Measurements from ENCODE around the gene CGNL1. TPM values are rescaled to one million over a fixed set of nuclear protein-coding genes. Genes with fewer than 3 reads are reported as not detected.

The CGNL1 gene
- polyA plus RNA-seq, 1 of the 3 experiments (the other 2 are of a cell fraction) = 0.23 TPM

DNA sequence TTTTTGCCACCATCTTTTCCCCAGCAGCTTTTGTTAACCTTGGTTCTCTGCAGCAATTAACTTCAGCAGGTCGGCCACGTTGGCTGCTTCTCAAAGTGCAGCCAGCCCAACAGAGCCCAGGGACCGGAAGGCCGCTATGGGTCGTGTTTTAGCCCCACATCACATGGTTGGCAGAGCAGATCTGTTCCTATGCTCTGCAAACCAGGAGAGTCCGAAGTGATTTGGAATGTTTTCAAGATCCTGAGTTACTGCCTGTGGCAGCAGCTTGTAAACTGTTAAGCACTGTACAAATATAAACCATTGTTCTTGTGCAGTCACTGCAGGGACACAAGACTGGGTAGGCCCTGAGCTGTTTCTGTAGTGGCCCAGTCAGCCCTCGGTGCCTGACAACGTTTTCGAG lies 145.8 kb downstream of the CGNL1 start:
- ChIA-PET CTCF (interaction anchor here (1.7 to 14.5 kb wide), 4 partner anchors 7 to 1031 kb away, joined by 5 to 447 read pairs (median 23); no protein-coding TSS in a partner anchor), POLR2A (no interaction called here)
- H3K27me3 ChIP-seq (ENCODE audit: insufficient read depth) = no peaks in the 10 kb centered on the region
- no peak overlapping the region for H3K4me2 ChIP-seq
- H3K9me2 ChIP-seq = no peaks in the 10 kb centered on the region
- no peak overlapping the region for H3K27ac ChIP-seq (ENCODE audit: low read depth in 2 of 2, low read length in 1 of 2)
- no peaks in the 10 kb centered on the region for H3K9me3 ChIP-seq
- DNase-seq = no peak
- H3K79me2 ChIP-seq (ENCODE audit: insufficient read depth) = no peaks in the 10 kb centered on the region
- no peaks in the 10 kb centered on the region for H3K36me3 ChIP-seq (replicated peaks in 1 of 2; ENCODE audit: control insufficient read depth in 1 of 2, insufficient read depth in 2 of 2, low read length in 1 of 2)
- no peak overlapping the region for H3K9ac ChIP-seq
- no peaks in the 10 kb centered on the region for H4K20me1 ChIP-seq (ENCODE audit: insufficient read depth)
- H3K4me3 ChIP-seq (ENCODE audit: low read depth in 2 of 2, low read length in 1 of 2) = no peak overlapping the region
- WGBS (ENCODE audit: low lambda C conversion rate) = 67% methylated on average over 9 of the region's 9 CpGs
- no peak overlapping the region for H2AFZ ChIP-seq (ENCODE audit: low read depth)
- TF ChIP-seq TCF12 (IDR thresholded peaks at IDR 0.05) = no peak
- TF ChIP-seq, protein P1, sequence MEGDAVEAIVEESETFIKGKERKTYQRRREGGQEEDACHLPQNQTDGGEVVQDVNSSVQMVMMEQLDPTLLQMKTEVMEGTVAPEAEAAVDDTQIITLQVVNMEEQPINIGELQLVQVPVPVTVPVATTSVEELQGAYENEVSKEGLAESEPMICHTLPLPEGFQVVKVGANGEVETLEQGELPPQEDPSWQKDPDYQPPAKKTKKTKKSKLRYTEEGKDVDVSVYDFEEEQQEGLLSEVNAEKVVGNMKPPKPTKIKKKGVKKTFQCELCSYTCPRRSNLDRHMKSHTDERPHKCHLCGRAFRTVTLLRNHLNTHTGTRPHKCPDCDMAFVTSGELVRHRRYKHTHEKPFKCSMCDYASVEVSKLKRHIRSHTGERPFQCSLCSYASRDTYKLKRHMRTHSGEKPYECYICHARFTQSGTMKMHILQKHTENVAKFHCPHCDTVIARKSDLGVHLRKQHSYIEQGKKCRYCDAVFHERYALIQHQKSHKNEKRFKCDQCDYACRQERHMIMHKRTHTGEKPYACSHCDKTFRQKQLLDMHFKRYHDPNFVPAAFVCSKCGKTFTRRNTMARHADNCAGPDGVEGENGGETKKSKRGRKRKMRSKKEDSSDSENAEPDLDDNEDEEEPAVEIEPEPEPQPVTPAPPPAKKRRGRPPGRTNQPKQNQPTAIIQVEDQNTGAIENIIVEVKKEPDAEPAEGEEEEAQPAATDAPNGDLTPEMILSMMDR (IDR thresholded peaks at IDR 0.05) = no peak
- TF ChIP-seq FOSL2 (IDR thresholded peaks at IDR 0.05; ENCODE audit: borderline replicate concordance, low read depth) = no peak
- no peak for TF ChIP-seq RFX5 (IDR thresholded peaks at IDR 0.05; ENCODE audit: low read length)
- TF ChIP-seq GABPA (IDR thresholded peaks at IDR 0.05; ENCODE audit: low read depth) = no peak
- TF ChIP-seq MAX (IDR thresholded peaks at IDR 0.05; ENCODE audit: low read depth) = no peak
- no peak for TF ChIP-seq USF1 (IDR thresholded peaks at IDR 0.05; ENCODE audit: borderline replicate concordance, low read depth)
- no peak for TF ChIP-seq JUND (IDR thresholded peaks at IDR 0.05)
- TF ChIP-seq, protein P2, sequence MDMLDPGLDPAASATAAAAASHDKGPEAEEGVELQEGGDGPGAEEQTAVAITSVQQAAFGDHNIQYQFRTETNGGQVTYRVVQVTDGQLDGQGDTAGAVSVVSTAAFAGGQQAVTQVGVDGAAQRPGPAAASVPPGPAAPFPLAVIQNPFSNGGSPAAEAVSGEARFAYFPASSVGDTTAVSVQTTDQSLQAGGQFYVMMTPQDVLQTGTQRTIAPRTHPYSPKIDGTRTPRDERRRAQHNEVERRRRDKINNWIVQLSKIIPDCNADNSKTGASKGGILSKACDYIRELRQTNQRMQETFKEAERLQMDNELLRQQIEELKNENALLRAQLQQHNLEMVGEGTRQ (IDR thresholded peaks at IDR 0.05; ENCODE audit: borderline replicate concordance, low read depth, low read length) = no peak
- TF ChIP-seq, protein P3, sequence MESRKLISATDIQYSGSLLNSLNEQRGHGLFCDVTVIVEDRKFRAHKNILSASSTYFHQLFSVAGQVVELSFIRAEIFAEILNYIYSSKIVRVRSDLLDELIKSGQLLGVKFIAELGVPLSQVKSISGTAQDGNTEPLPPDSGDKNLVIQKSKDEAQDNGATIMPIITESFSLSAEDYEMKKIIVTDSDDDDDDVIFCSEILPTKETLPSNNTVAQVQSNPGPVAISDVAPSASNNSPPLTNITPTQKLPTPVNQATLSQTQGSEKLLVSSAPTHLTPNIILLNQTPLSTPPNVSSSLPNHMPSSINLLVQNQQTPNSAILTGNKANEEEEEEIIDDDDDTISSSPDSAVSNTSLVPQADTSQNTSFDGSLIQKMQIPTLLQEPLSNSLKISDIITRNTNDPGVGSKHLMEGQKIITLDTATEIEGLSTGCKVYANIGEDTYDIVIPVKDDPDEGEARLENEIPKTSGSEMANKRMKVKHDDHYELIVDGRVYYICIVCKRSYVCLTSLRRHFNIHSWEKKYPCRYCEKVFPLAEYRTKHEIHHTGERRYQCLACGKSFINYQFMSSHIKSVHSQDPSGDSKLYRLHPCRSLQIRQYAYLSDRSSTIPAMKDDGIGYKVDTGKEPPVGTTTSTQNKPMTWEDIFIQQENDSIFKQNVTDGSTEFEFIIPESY (IDR thresholded peaks at IDR 0.05; ENCODE audit: borderline replicate concordance, low read depth) = no peak
- no peak for TF ChIP-seq FOXM1 (IDR thresholded peaks at IDR 0.05; ENCODE audit: low read depth)
- H3F3A ChIP-seq (replicated peaks; ENCODE audit: insufficient read depth) = no peaks in the 10 kb centered on the region
- peaks cover 0 to 14% of the 10 kb centered on the region in 2 experiments; a peak in 1 of 4 replicates for H3K4me1 ChIP-seq (ENCODE audit: control insufficient read depth in 1 of 2, insufficient read depth in 2 of 2, low read depth in 1 of 2, low read length in 1 of 2)

DNA sequence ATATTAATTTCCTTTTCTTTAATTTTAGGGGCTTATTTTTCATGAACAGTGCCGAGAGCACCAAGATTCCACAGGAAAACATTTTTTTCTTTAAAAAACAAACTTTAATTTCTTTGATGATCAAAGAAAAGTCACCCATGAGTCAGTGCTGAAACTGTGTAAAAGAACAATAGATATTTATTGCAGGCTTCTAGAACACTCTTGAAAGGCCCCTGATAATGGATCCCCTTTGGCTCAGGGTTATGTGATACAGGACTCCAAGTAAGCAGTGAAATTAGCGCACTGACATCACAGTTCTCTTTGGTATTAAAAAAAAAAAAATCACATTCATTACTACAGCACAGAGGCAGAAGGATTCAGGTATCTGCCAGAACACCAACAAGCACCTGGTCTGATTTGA lies 149.3 kb downstream of the CGNL1 start:
- Histone ChIP-seq H3F3A (replicated peaks; ENCODE audit: insufficient read depth) (no peaks in the 10 kb centered on the region), H3K36me3 (replicated peaks in 1 of 2; ENCODE audit: control insufficient read depth in 1 of 2, insufficient read depth in 2 of 2, low read length in 1 of 2) (no peaks in the 10 kb centered on the region), H2AFZ (ENCODE audit: low read depth) (peak overlapping the region; percentile 52; the same call in 1 of the 2 replicates), H3K4me3 (ENCODE audit: low read depth in 2 of 2, low read length in 1 of 2) (no peak overlapping the region), H3K9me3 (no peaks in the 10 kb centered on the region), H3K79me2 (ENCODE audit: insufficient read depth) (no peaks in the 10 kb centered on the region), H3K9ac (no peak overlapping the region), H3K27me3 (ENCODE audit: insufficient read depth) (no peaks in the 10 kb centered on the region), H3K27ac (ENCODE audit: low read depth in 2 of 2, low read length in 1 of 2) (no peak overlapping the region), H3K4me2 (no peak overlapping the region), H4K20me1 (ENCODE audit: insufficient read depth) (no peaks in the 10 kb centered on the region), H3K4me1 (ENCODE audit: control insufficient read depth in 1 of 2, insufficient read depth in 2 of 2, low read depth in 1 of 2, low read length in 1 of 2) (peaks cover 0 to 10% of the 10 kb centered on the region in 2 experiments; a peak in 1 of 4 replicates), H3K9me2 (no peaks in the 10 kb centered on the region)
- POLR2A ChIA-PET = no interaction called here
- no peak for DNase-seq
- CTCF ChIA-PET = interaction anchor here (0.7 to 14.5 kb wide), 4 partner anchors 17 to 1035 kb away, joined by 3 to 447 read pairs (median 8); no protein-coding TSS in a partner anchor
- 89% methylated on average over 2 of the region's 2 CpGs for WGBS (ENCODE audit: low lambda C conversion rate)
- TF ChIP-seq, protein P3 (IDR thresholded peaks at IDR 0.05; ENCODE audit: borderline replicate concordance, low read depth) = no peak
- TF ChIP-seq RFX5 (IDR thresholded peaks at IDR 0.05; ENCODE audit: low read length) (no peak), SMC3 (IDR thresholded peaks at IDR 0.05; ENCODE audit: low read depth, low read length) (no peak), RXRA (IDR thresholded peaks at IDR 0.05; ENCODE audit: borderline replicate concordance, low read depth) (no peak), GATA2 (CRISPR knock-in tag; IDR thresholded peaks at IDR 0.05) (no peak), USF1 (IDR thresholded peaks at IDR 0.05; ENCODE audit: borderline replicate concordance, low read depth) (no peak)
- TF ChIP-seq, protein P4, sequence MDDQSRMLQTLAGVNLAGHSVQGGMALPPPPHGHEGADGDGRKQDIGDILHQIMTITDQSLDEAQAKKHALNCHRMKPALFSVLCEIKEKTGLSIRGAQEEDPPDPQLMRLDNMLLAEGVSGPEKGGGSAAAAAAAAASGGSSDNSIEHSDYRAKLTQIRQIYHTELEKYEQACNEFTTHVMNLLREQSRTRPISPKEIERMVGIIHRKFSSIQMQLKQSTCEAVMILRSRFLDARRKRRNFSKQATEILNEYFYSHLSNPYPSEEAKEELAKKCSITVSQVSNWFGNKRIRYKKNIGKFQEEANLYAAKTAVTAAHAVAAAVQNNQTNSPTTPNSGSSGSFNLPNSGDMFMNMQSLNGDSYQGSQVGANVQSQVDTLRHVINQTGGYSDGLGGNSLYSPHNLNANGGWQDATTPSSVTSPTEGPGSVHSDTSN (IDR thresholded peaks at IDR 0.05) = no peak
- TF ChIP-seq, protein P2 (IDR thresholded peaks at IDR 0.05; ENCODE audit: borderline replicate concordance, low read depth, low read length) = no peak
